Epithelial cell of proximal tubule (primary cell): ENCODE data around the gene SLC12A1. TPM values are rescaled to one million over a fixed set of nuclear protein-coding genes. Genes with fewer than 3 reads are reported as not detected.
A peak's percentile ranks its signal among the peaks of the same experiment; 100 is the strongest.

ENCODE experiments used
- DNase-seq: peaks from one replicate; pipeline ENCODE4 v3.0.0-alpha.2; 2011; ENCODE audit warnings: low read depth
- H3K4me3 ChIP-seq: 2 replicates; pipeline ENCODE4 v1.5.1; 2011; ENCODE audit warnings: low read depth, mild to moderate bottlenecking, low read length
- CTCF ChIP-seq: conservative IDR thresholded peaks from 2 replicates; pipeline ENCODE4 v1.5.1; 2012; ENCODE audit warnings: low read depth, mild to moderate bottlenecking, low read length
- total RNA-seq: library from RNA; depleted of rRNA; stranded (reverse); fragments of >200 nt; gene quantifications from 2 replicates; pipeline ENCODE4 v1.2.3, GENCODE V29; 2015

Gene SLC12A1
- total RNA-seq, 1 donor from 2014 or later: 0.06 TPM

- DNase-seq: no peak
- H3K4me3 ChIP-seq: no peak overlapping the region
- peak; percentile 49 for TF ChIP-seq CTCF
These were observed 130.8 kb downstream of the SLC12A1 start for GRCh38 chr15:48336940-48337339.

DNA sequence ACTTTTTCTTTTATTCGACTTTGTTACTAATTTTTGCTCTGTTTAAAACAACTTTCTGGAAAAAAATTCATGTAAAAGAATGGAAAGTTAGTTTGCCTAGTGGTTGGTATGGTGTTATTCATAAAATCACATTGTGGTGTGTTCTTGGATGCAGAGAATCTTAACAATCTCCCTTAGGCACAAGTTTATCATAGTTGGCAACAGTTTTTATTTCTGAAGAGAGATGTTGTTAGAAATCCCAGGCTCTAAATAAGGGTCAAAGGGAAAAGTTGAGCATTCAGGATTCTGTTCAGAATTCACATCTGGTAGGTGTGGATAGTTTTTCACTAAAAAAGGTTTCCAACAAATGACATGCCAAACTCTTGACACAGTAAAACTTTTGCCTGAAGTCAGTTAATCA lies 131.5 kb downstream of the SLC12A1 start:
- no peak overlapping the region for H3K4me3 ChIP-seq
- no peak for TF ChIP-seq CTCF
- no peak for DNase-seq

DNA sequence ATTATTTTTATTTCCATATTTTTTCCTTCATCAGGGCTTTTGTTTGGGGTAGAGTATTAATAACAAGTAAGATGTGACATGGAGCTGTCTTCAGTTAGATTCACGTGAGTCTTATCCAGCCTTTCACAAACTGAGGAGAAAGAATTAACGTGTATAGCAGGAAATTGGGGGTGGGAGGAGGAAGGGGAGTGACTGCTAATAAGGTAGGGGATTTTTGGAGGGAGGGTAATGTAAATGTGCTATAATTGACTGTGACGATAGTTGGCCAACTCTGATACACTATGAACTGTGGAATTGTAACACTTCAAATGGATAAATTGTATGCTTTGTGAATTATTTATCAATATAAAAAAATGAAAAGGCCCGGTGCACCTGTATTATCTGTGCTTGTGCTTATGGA lies 134.0 kb downstream of the SLC12A1 start:
- no peak overlapping the region for H3K4me3 ChIP-seq
- DNase-seq: no peak
- TF ChIP-seq CTCF: no peak

DNA sequence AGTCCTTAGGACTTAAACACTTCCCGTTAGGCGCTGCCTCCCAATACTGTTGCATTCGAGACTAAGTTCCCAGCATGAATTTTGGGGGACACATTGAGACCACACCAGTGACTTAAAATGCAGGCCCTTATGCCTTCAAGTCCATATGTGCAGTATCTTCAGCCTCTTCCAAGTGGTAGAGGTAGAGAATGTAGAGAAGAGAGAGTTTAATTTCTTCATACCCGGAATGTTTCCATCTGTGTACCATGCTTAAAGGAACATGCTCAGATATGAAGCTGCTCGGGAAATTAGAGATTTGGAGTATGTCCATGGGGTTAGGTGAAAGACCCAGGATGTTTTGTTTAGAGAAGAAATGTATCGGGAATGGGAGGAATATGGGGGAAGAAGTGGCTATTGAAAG lies 137.8 kb downstream of the SLC12A1 start:
- TF ChIP-seq CTCF: no peak
- DNase-seq: no peak
- no peak overlapping the region for H3K4me3 ChIP-seq

GRCh38 chr15:48345516-48345915 lies 139.4 kb downstream of the SLC12A1 start:
- no peak for TF ChIP-seq CTCF
- DNase-seq: no peak
- H3K4me3 ChIP-seq: no peak overlapping the region

DNA sequence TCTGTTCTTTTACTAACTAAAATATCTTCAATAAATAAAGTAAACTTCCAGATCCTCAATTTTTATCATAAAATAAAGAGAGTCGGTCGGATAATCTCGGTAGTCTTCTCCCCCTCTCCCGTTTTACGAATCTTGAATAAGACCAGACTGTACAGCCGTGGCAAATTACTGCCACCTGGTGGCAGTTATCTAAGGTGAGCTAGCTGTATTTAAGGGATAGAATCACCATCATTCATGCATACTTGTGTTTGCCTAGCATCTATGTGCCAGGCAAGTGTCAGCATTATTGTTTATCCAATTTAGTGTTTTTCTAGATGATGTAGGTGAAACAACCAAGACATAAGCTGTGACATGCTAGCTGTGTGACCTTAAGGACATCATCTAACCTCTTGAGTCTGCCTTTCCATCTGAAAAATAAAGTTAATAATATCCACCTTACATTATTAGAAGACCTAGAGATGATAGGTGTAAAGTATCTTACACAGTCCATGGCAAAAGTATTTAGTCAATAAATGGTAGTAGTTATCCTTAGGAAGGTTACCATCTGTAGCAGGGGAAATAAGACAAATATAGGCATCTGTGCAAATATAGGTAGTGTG lies 146.5 kb downstream of the SLC12A1 start:
- TF ChIP-seq CTCF: peak; percentile 87
- DNase-seq: no peak
- no peak overlapping the region for H3K4me3 ChIP-seq

Other genes with a start within 250 kb of the SLC12A1 start
- not detected in 2 replicates for gene SLC24A5, start 85.3 kb upstream of the SLC12A1 start, total RNA-seq
- gene MYEF2, start 28.0 kb upstream of the SLC12A1 start, total RNA-seq: 30.3 and 55.1 TPM in 2 replicates
- gene CTXN2, start 14.6 kb upstream of the SLC12A1 start, total RNA-seq: not detected in 2 replicates
- gene DUT, start 125.1 kb downstream of the SLC12A1 start, total RNA-seq: 158 and 168 TPM in 2 replicates